Neural progenitor cell (in vitro differentiated cells): ENCODE data around the gene ARL11. TPM values are rescaled to one million over a fixed set of nuclear protein-coding genes. Genes with fewer than 3 reads are reported as not detected.

Source experiments
- DNase-seq: peaks from one replicate; pipeline ENCODE4 v3.0.0-alpha.2; 2016; ENCODE audit warnings: low spot score
- H2AFZ ChIP-seq: fragments of 200-600 bp; sonication (generic); replicated peaks from 2 replicates; pipeline ENCODE4 v1.6.1; 2016; ENCODE audit warnings: antibody characterized with exemption
- H3F3A ChIP-seq: fragments of 200-600 bp; sonication (generic); 2 replicates; pipeline ENCODE4 v1.6.1; 2016; ENCODE audit warnings: antibody characterized with exemption, low read depth
- H3K27ac ChIP-seq: fragments of 200-600 bp; sonication (generic); 2 replicates; pipeline ENCODE4 v1.5.1; 2016; ENCODE audit warnings: mild to moderate bottlenecking
- H3K27me3 ChIP-seq: fragments of 200-600 bp; sonication (generic); 2 replicates; pipeline ENCODE4 v1.6.1; 2016; ENCODE audit warnings: mild to moderate bottlenecking, moderate library complexity
- H3K36me3 ChIP-seq: fragments of 200-600 bp; sonication (generic); 2 replicates; pipeline ENCODE4 v1.5.1; 2016
- H3K4me1 ChIP-seq: fragments of 200-600 bp; sonication (generic); 2 replicates; pipeline ENCODE4 v1.6.1; 2016; ENCODE audit warnings: mixed run types
- H3K4me2 ChIP-seq: fragments of 200-600 bp; sonication (generic); 2 replicates; pipeline ENCODE4 v1.6.1; 2016
- H3K4me3 ChIP-seq: fragments of 200-600 bp; sonication (generic); 2 replicates; pipeline ENCODE4 v1.5.1; 2016
- H3K79me2 ChIP-seq: fragments of 200-600 bp; sonication (generic); 2 replicates; pipeline ENCODE4 v1.6.1; 2016; ENCODE audit warnings: low read depth
- H3K9ac ChIP-seq: fragments of 200-600 bp; sonication (generic); 2 replicates; pipeline ENCODE4 v1.6.1; 2016
- H3K9me3 ChIP-seq: fragments of 200-600 bp; sonication (generic); 2 replicates; pipeline ENCODE4 v1.5.1; 2016; ENCODE audit warnings: low read depth
- H4K20me1 ChIP-seq: fragments of 200-600 bp; sonication (generic); 2 replicates; pipeline ENCODE4 v1.6.1; 2016; ENCODE audit warnings: low read depth
- H3K27ac Mint-ChIP-seq: 3 replicates; pipeline ENCODE4 v1.8.0; 2021; ENCODE audit warnings: mixed read lengths
- H3K27me3 Mint-ChIP-seq: 2 replicates; pipeline ENCODE4 v1.8.0; 2022; ENCODE audit warnings: low read depth, mild to moderate bottlenecking, inconsistent platforms, moderate library complexity, mixed read lengths; ENCODE audit not compliant: insufficient read depth
- H3K36me3 Mint-ChIP-seq: 3 replicates; pipeline ENCODE4 v1.8.0; 2021; ENCODE audit warnings: mixed read lengths
- H3K4me1 Mint-ChIP-seq: 3 replicates; pipeline ENCODE4 v1.8.0; 2021; ENCODE audit warnings: mixed read lengths
- H3K4me3 Mint-ChIP-seq: 3 replicates; pipeline ENCODE4 v1.8.0; 2021; ENCODE audit warnings: mild to moderate bottlenecking, moderate library complexity, mixed read lengths
- H3K9me3 Mint-ChIP-seq: 3 replicates; pipeline ENCODE4 v1.8.0; 2020; ENCODE audit warnings: mixed read lengths
- CTCF ChIP-seq: fragments of 200-600 bp; sonication (generic); IDR thresholded peaks from 2 replicates; pipeline ENCODE4 v1.5.1; 2017; ENCODE audit warnings: antibody characterized with exemption, mild to moderate bottlenecking
- EZH2 ChIP-seq: fragments of 200-600 bp; sonication (generic); IDR thresholded peaks from 2 replicates; pipeline ENCODE4 v1.6.1; 2017; ENCODE audit warnings: antibody characterized with exemption, mild to moderate bottlenecking, moderate library complexity
- EZH2phosphoT487 ChIP-seq: fragments of 200-600 bp; sonication (generic); IDR thresholded peaks from 2 replicates; pipeline ENCODE4 v1.6.1; 2017; ENCODE audit warnings: antibody characterized with exemption
- total RNA-seq: library from RNA; depleted of rRNA; stranded (reverse); fragments of >200 nt; gene quantifications from 2 replicates; pipeline ENCODE4 v1.2.3, GENCODE V29; 2015; ENCODE audit warnings: low replicate concordance

The ARL11 gene
- total RNA-seq, 1 donor from 2014 or later = 0.06 TPM

DNA sequence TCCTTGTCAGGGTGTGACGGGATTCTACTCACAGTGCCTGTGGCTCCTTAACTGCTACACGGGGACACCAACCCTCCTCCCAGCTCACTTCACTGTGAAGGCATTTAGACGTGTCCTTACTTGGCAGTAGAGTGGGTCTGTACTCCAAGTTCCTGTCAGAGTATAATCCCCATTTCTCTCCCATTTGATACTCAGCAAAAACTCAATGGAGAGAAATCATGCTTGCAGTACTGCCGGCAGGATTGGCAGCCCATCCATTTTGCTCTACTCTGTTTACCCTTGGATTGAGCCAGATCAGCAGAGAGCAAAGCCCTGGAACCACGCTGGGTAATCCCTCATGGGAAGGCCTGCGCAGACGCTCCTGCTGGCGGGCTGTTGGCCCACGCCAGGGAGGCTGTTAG lies 28.9 kb downstream of the ARL11 start:
- DNase-seq = peak; percentile 73

DNA sequence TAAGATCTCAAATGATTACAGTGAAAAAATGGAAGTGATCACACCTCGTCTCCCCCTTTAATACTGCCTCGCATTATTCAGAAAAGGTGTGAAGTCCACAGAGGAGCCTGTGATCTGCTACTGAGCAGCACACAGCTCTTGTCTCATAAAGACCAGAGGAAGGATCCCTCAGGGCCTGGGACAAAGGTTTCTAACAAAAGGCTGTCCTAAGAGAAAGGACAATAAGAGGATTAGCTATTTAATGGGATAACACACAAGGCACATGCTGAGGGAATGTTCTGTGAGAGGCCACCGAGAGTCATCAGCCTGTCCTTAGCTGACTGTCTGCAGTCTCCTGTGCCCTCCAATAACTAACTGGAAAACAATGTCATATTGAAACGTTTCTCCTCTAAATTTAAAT lies 36.3 kb downstream of the ARL11 start:
- H3K36me3 ChIP-seq = no peaks in the 10 kb centered on the region
- H3K4me2 ChIP-seq = no peak overlapping the region
- no peak overlapping the region for H2AFZ ChIP-seq
- Mint-ChIP-seq H3K27me3 (peaks cover 7% of the 10 kb centered on the region), H3K27ac (no peak overlapping the region), H3K9me3 (no peaks in the 10 kb centered on the region), H3K36me3 (peaks cover 49% of the 10 kb centered on the region), H3K4me3 (peak overlapping the region; percentile 12), H3K4me1 (peaks cover 10% of the 10 kb centered on the region)
- H3K79me2 ChIP-seq = no peaks in the 10 kb centered on the region
- H3K4me1 ChIP-seq = peaks cover 5% of the 10 kb centered on the region
- no peak overlapping the region for H3K4me3 ChIP-seq
- DNase-seq = peak; percentile 87
- H3F3A ChIP-seq = peaks cover 12% of the 10 kb centered on the region
- H3K27ac ChIP-seq = no peak overlapping the region
- H3K9ac ChIP-seq = no peak overlapping the region
- peaks cover 82% of the 10 kb centered on the region for H3K27me3 ChIP-seq
- no peaks in the 10 kb centered on the region for H3K9me3 ChIP-seq
- TF ChIP-seq EZH2phosphoT487 (peak; percentile 99), EZH2 (no peak)
- H4K20me1 ChIP-seq = peaks cover 84% of the 10 kb centered on the region

More for the DNA sequence above, 28.9 kb downstream of the ARL11 start:
- Mint-ChIP-seq H3K4me3 (no peak overlapping the region), H3K27me3 (peaks cover 4% of the 10 kb centered on the region), H3K27ac (no peak overlapping the region), H3K4me1 (peaks cover 30% of the 10 kb centered on the region), H3K9me3 (no peaks in the 10 kb centered on the region), H3K36me3 (peaks cover 18% of the 10 kb centered on the region)
- H4K20me1 ChIP-seq = peaks cover 42% of the 10 kb centered on the region
- H3K27me3 ChIP-seq = peaks cover 47% of the 10 kb centered on the region
- TF ChIP-seq EZH2 (no peak), CTCF (no peak), EZH2phosphoT487 (no peak)
- peaks cover 8% of the 10 kb centered on the region for H3F3A ChIP-seq
- no peak overlapping the region for H3K27ac ChIP-seq
- H3K4me3 ChIP-seq = no peak overlapping the region
- H3K4me2 ChIP-seq = no peak overlapping the region
- H3K79me2 ChIP-seq = no peaks in the 10 kb centered on the region
- H3K36me3 ChIP-seq = no peaks in the 10 kb centered on the region
- no peak overlapping the region for H2AFZ ChIP-seq
- H3K4me1 ChIP-seq = peaks cover 7% of the 10 kb centered on the region
- H3K9me3 ChIP-seq = no peaks in the 10 kb centered on the region
- H3K9ac ChIP-seq = no peak overlapping the region

GRCh38 chr13:49667773-49668172 lies 39.5 kb downstream of the ARL11 start:
- Histone ChIP-seq H3K36me3 (no peaks in the 10 kb centered on the region), H3K9ac (no peak overlapping the region), H3K9me3 (no peaks in the 10 kb centered on the region), H3F3A (peaks cover 12% of the 10 kb centered on the region), H3K4me2 (no peak overlapping the region), H3K79me2 (no peaks in the 10 kb centered on the region), H3K27ac (no peak overlapping the region), H3K27me3 (peaks cover 51% of the 10 kb centered on the region), H2AFZ (no peak overlapping the region), H4K20me1 (peaks cover 76% of the 10 kb centered on the region), H3K4me3 (no peak overlapping the region), H3K4me1 (peaks cover 5% of the 10 kb centered on the region)
- Mint-ChIP-seq H3K27me3 (peaks cover 6% of the 10 kb centered on the region), H3K27ac (no peak overlapping the region), H3K4me1 (peaks cover 25% of the 10 kb centered on the region), H3K4me3 (no peak overlapping the region), H3K9me3 (no peaks in the 10 kb centered on the region), H3K36me3 (peaks cover 34% of the 10 kb centered on the region)
- DNase-seq = no peak
- TF ChIP-seq CTCF = no peak
- no peak for TF ChIP-seq EZH2phosphoT487
- TF ChIP-seq EZH2 = no peak

GRCh38 chr13:49669735-49670309 lies 41.5 kb downstream of the ARL11 start:
- Histone ChIP-seq H3K79me2 (no peaks in the 10 kb centered on the region), H3K9me3 (no peaks in the 10 kb centered on the region), H3K9ac (no peak overlapping the region), H3K4me3 (no peak overlapping the region), H4K20me1 (peaks cover 55% of the 10 kb centered on the region), H3K27ac (no peak overlapping the region), H2AFZ (no peak overlapping the region), H3K27me3 (peaks cover 31% of the 10 kb centered on the region), H3K4me2 (no peak overlapping the region), H3F3A (peaks cover 5% of the 10 kb centered on the region), H3K4me1 (no peaks in the 10 kb centered on the region), H3K36me3 (no peaks in the 10 kb centered on the region)
- DNase-seq = peak; percentile 77
- peaks cover 2% of the 10 kb centered on the region for H3K27me3 Mint-ChIP-seq
- peaks cover 29% of the 10 kb centered on the region for H3K36me3 Mint-ChIP-seq
- H3K4me1 Mint-ChIP-seq = peaks cover 17% of the 10 kb centered on the region
- no peak overlapping the region for H3K27ac Mint-ChIP-seq
- no peak overlapping the region for H3K4me3 Mint-ChIP-seq
- peaks cover 4% of the 10 kb centered on the region for H3K9me3 Mint-ChIP-seq
- TF ChIP-seq EZH2phosphoT487 (no peak), CTCF (peak; percentile 75)
